ENCODE results near the gene RSPO1.
A peak's percentile ranks its signal among the peaks of the same experiment; 100 is the strongest.
"Not testable (repeated sequence)": the region's sequence is repeated elsewhere in the genome, so short reads cannot be mapped to it uniquely, and the experiment has no call there.

RSPO1 gene

DNA sequence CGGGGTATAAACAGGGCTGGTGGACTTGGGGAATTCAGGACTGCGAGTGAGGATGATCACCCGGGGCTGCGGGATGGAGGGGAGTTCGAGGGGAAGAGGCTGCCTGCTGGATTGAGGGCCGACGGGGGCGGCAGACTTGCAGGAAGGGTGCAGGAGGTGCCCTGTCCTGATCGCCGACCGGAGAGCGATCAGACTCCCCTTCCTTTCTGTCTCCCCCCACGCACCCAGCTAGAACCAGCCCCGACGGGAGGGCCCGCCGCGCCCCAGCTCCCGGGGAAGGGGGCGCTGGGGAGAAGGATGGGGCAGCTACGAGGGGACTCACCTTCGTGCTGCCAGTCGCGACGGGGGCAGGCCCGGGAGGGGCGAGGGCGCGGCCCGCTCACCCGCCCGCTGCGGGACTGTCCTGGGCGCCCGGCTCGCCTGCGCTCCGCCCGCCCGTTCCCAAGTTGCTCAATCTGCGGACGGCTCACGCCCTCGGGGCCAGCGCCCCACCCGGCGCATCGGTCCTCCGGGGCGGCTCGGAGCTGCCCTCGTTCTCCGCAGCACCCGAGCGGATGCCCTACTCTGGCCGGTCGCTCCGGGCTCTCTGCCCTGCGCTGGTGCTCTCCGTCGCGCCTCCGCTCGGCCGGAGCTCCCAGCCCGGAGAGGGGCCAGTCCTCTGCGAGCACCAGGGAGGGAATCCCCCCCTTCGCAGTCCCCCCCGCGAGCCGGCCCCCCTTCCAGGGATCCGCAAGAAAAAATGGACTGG, at the start of gene RSPO1:
TSS of gene RSPO1 (minus strand) at position 649 of the 748 bp plus-strand sequence. CDS start 5,231 bp downstream, outside the sequence.
- DNase-seq, result no peak

GRCh38 chr1:37684182-37684581, 49.5 kb upstream of the RSPO1 start:
- DNase-seq, result not testable (repeated sequence)

- peak; percentile 86 for DNase-seq
These were observed 47.8 kb upstream of the RSPO1 start for GRCh38 chr1:37682334-37682987.

DNA sequence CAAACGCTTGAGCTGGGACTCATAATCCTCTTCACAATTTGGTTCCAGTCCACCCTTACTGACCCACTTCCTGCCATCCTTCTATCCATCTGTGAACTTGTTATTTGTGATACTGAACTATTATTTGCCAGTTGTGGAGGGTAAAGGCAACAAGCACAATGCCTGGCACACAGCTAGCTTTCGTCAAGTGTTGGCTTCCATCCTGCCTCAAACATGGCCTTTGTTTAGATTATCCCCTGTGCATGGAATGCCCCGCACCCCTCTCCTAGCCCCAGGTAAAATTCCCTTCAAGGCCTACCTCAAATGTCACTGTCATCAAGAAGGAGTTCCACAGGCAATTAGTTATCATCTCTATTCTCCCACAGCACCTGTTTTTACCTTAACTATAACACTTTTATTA, 46.2 kb upstream of the RSPO1 start:
- DNase-seq, result no peak

- DNase-seq, result no peak
These were observed 43.1 kb upstream of the RSPO1 start for GRCh38 chr1:37677808-37678207.

GRCh38 chr1:37677143-37677439, 42.4 kb upstream of the RSPO1 start:
- no peak for DNase-seq

GRCh38 chr1:37676281-37677142, 41.8 kb upstream of the RSPO1 start:
- no peak for DNase-seq

- no peak for DNase-seq
These were observed 39.2 kb upstream of the RSPO1 start for GRCh38 chr1:37673920-37674319.

- no peak for DNase-seq
These were observed 37.6 kb upstream of the RSPO1 start for GRCh38 chr1:37672136-37672870.

DNA sequence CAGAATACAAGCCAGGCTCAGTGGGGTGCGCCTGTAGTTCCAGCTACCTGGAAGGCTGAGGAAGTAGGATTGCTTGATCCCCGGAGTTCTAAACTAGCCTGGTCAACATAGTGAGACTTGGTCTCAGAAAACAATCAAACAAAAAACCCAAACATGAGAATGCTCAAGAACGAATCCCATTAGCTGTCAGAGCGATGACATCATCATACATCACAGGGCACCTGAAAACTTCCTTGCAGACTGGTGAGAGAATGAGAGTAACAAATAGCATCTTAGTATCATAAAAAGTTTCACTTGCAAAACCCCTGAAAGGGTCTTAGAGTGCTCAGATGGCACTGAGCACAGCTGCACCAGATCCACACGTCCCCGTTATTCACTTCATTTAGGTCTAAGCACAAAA, 36.6 kb upstream of the RSPO1 start:
- no peak for DNase-seq

DNA sequence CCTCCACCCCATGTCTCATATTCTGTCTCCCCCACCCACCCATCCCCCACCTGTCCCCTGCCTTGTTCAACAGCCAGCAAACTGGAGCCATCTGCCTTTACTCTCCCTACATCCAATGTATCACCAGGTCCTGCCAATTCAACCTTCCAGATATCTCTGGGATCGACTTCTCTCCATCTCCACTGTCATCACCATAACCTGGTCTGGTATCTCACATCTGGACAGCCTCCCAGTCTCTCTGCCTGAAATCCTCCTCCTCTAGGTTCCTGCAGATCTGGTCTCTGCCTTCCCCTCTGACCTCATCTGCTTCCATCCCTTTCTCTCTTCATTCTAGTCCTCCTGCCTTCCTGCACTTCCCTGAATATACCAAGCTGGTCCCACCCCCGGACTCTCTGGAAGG, 35.4 kb upstream of the RSPO1 start:
- DNase-seq, result no peak

- no peak for DNase-seq
These were observed 32.5 kb upstream of the RSPO1 start for GRCh38 chr1:37667023-37667671.

DNA sequence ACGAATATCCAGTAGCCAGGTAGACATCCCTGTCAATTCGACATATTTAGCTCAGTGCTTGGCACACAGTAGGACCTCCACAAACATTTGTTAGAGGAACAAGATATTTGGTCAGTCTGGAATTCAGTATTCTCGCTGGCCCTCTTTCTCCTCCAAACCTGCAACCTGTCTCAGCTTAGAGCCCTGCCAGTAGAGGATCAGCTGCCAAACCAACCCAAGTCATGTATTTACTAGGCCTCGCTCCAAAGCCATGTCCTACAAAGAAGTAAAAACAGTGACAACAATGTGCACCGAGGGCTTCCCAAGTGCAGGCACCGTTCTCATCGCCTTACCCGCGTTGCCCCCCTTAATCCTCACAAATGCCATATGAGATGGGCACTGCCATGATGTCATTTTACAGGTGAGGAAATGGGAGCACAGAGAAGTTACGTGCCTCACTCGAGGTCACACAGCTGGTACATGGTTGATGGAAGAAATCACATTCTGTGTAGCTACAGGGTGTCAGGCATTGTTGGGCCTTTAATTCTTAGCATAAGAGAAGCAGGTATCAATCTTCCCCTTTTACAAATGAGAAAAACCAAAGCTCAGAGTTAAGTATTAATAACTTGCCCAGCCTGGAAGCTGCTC, 31.7 kb upstream of the RSPO1 start:
- DNase-seq, result no peak

GRCh38 chr1:37663426-37664000, 28.8 kb upstream of the RSPO1 start:
- no peak for DNase-seq

- DNase-seq, result no peak
These were observed 27.5 kb upstream of the RSPO1 start for GRCh38 chr1:37662031-37662755.

DNA sequence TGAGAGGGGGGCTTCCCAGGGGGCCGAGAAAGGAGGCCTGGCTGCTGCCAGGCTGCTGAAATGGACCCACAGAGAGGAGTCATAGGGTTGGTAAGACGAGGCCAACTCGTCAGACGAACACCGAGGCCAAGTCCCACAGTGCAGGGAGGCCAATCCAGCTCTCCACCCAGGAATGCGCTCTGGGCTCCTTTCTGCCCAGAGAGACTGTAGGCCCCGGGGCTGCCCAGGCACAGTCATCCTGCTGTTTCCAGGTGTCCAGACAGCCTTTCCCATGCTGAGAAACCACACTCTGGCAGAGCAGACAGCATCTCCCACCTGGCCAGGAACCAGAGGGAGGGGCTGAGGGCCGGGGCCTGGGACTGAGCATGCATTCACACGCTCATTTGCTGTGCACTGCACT, 26.7 kb upstream of the RSPO1 start:
- DNase-seq, result no peak

DNA sequence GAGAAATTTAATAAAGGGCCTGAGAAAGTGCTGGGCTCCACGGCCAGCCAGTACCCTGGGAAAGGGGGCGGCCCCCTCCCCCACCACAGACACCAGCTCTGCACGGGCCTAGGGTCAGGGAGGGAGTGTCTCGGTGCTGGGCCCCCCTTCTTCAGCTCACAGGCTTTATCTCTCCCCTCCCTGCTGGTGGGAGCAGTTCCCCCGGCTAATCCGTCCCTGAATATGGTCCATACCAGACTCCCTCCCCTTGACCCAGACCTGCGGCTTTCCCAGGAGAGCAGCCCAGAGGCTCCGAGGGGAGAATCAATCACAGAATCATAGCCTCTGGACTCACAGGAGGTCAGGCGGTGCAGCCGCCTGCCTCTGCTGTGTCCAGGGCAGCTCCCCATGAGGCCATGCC, 26.0 kb upstream of the RSPO1 start:
- no peak for DNase-seq

DNA sequence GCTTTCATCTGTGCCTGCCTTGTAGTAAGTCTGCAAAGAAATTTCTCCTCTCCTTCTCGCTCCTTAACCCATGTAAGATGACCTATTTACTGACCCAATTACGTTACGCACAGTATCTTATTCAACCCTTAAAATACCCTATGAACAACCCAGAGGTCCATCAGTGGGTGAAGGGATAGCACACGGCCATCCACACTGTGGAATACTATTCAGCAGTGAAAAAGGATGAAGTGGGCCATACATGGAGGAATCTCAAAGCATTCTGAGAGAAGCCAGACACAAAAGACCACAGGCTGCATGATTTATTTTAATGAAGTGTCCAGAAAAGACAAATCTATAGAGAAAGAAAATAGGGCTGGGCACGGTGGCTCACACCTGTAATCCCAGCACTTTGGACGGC, 23.8 kb upstream of the RSPO1 start:
- no peak for DNase-seq

DNA sequence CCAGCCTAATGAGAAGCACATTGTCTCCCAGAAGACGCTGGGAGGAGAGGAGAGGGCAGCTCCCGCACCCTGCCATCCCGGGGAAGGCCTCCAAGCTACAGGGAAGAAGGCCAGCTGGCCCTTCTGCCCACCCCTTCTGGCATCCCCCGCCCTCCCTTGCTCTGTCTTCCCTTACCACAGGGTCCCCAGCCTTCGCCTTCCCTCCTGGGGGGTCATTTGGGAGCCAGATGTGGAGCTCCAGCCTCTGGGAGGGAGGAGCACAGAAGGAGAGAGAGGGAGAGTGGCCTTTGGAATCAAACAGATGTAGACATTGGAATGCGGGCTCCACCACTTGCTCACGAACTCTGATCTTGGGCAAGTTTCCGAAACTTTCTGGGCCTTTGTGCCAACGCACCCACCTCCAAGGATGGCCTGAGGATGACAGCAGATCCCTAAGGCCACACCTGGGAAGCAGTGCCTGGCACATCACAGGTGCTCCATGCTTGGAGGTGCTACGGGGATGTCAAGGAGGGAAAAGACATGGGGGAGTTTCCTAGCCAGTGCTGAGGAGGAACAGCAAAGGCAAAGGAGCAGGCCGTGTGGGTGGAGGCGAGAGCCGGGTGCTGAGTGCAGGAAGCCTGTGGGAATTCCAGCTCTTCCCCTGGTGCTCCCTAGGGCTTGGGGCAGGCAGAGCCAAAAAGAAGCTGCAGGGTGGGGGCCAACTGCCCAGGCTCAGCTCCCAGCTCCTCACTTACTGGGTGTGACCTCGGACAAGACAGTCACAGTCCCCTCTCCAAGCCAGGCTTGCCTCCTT, 23.1 kb upstream of the RSPO1 start:
- no peak for DNase-seq

- no peak for DNase-seq
These were observed 22.2 kb upstream of the RSPO1 start for GRCh38 chr1:37656881-37657280.

Data from NCI-H2029 (cell line).